K562 (cell line): ENCODE measurements around the gene BMP6. TPM values are rescaled to one million over a fixed set of nuclear protein-coding genes. Genes with fewer than 3 reads are reported as not detected.

Experiments used
- ATAC-seq: fragments of 200-7000 bp; cut with Tn5 transposase; 3 replicates; pipeline ENCODE4 v1.9.1; 2020; ENCODE audit warnings: moderate library complexity
- BruUV-seq: library from RNA; stranded (reverse); fragments of 400-500 nt; replicated peaks from 2 replicates; lab custom pipeline; 2021; lab: Mats Ljungman, UMichigan
- CTCF ChIA-PET: fragments of 300-600 bp; formaldehyde crosslinking; extraction: SDS; loops from one replicate; lab custom pipeline; 2021; ENCODE audit warnings: low intra/inter-chr PET ratio; lab: Yijun Ruan, JAX
- POLR2A ChIA-PET: fragments of 300-600, 350-650 bp; sonication (Branson Sonifier 250); formaldehyde crosslinking; extraction: SDS; loops from one replicate; lab custom pipeline; 2021; ENCODE audit warnings: antibody characterized with exemption, inconsistent platforms; lab: Yijun Ruan, JAX
- DNase-seq, 4 experiments: peaks; one replicate each; pipeline versions ENCODE4 v3.0.0 to v3.0.0-alpha.2; 2011 to 2018; ENCODE audit warnings: low spot score in 3 of 4, mixed read lengths in 3 of 4; ENCODE audit errors: extremely low read depth in 1 of 4
- FAIRE-seq: peaks from 2 replicates; lab custom pipeline; 2011; peaks lifted over from hg19 to GRCh38; lab: Jason Lieb, UNC
- H2AFZ ChIP-seq: 2 replicates; pipeline ENCODE4 v1.6.0; 2011; ENCODE audit warnings: low read depth, low read length, control low read depth, inconsistent platforms
- H3K27ac ChIP-seq: fragments of 200-600 bp; 3 replicates; pipeline ENCODE4 v1.8.0; 2011; ENCODE audit warnings: low read depth, mild to moderate bottlenecking, control low read depth, inconsistent platforms, low read length, moderate library complexity, mixed read lengths; ENCODE audit errors: extremely low read depth
- H3K27me3 ChIP-seq, 2 experiments: fragments of 300-600 bp in 1 of 2; 2 replicates in 1 of 2; 3 replicates in 1 of 2; pipeline versions ENCODE4 v1.6.0 to v1.8.0; 2011; ENCODE audit warnings: inconsistent platforms in 2 of 2, low read length in 2 of 2, mild to moderate bottlenecking in 1 of 2, mixed read lengths in 1 of 2, moderate library complexity in 1 of 2; ENCODE audit not compliant: control insufficient read depth in 2 of 2, insufficient read depth in 2 of 2
- H3K36me3 ChIP-seq: fragments of 300-600 bp; 3 replicates; pipeline ENCODE4 v1.8.0; 2011; ENCODE audit warnings: mild to moderate bottlenecking, low read length, inconsistent platforms; ENCODE audit not compliant: control insufficient read depth, insufficient read depth
- H3K4me1 ChIP-seq, 2 experiments: fragments of 200-600 bp in 1 of 2; replicated peaks in 1 of 2; 2 replicates in 1 of 2; 3 replicates in 1 of 2; pipeline versions ENCODE4 v1.5.1 to v1.8.0; 2011; ENCODE audit warnings: inconsistent platforms in 2 of 2, low read length in 2 of 2, mild to moderate bottlenecking in 1 of 2, mixed read lengths in 1 of 2, moderate library complexity in 1 of 2; ENCODE audit not compliant: control insufficient read depth in 2 of 2, insufficient read depth in 2 of 2
- H3K4me2 ChIP-seq: 2 replicates; pipeline ENCODE4 v1.6.1; 2011; ENCODE audit warnings: low read length, control low read depth, inconsistent platforms, mixed read lengths; ENCODE audit not compliant: insufficient read depth
- H3K4me3 ChIP-seq: fragments of 200-600 bp; sonication (generic), shearing (Covaris generic); 2 replicates; pipeline ENCODE4 v1.5.1; 2016; ENCODE audit warnings: control low read depth, inconsistent platforms
- H3K79me2 ChIP-seq: fragments of 200-600 bp; 3 replicates; pipeline ENCODE4 v1.8.0; 2011; ENCODE audit warnings: low read length, inconsistent platforms; ENCODE audit not compliant: control insufficient read depth, insufficient read depth
- H3K9ac ChIP-seq, 2 experiments: 2 replicates each; pipeline versions ENCODE4 v1.6.0 to v1.6.1; 2011; ENCODE audit warnings: low read depth in 2 of 2, low read length in 2 of 2, control low read depth in 1 of 2, inconsistent platforms in 1 of 2, mild to moderate bottlenecking in 1 of 2, mixed read lengths in 1 of 2; ENCODE audit not compliant: insufficient read depth in 1 of 2
- H3K9me1 ChIP-seq: one replicate; pipeline ENCODE4 v1.6.0; 2011; ENCODE audit warnings: inconsistent platforms, mild to moderate bottlenecking, low read length, moderate library complexity; ENCODE audit not compliant: control insufficient read depth, insufficient read depth
- H3K9me3 ChIP-seq: replicated peaks from 2 replicates; pipeline ENCODE4 v1.5.1; 2011; ENCODE audit warnings: low read depth, low read length, inconsistent platforms; ENCODE audit not compliant: control insufficient read depth, insufficient read depth
- H4K20me1 ChIP-seq: replicated peaks from 2 replicates; pipeline ENCODE4 v1.6.1; 2011; ENCODE audit warnings: low read length, inconsistent platforms, mixed read lengths; ENCODE audit not compliant: control insufficient read depth, insufficient read depth
- ERF ChIP-seq: fragments of 450-650 bp; formaldehyde crosslinking; IDR thresholded peaks from 2 replicates; pipeline ENCODE4 v1.4.0; 2020; ENCODE audit warnings: mild to moderate bottlenecking, mixed read lengths
- FOXO4 ChIP-seq: fragments of 450-650 bp; formaldehyde crosslinking; IDR thresholded peaks from 2 replicates; pipeline ENCODE4 v1.4.0; 2020; ENCODE audit warnings: mild to moderate bottlenecking, moderate library complexity
- PRMT5 ChIP-seq: sonication (generic); formaldehyde crosslinking; IDR thresholded peaks from 2 replicates; pipeline ENCODE4 v1.5.0; 2020; ENCODE audit warnings: missing genetic modification reagents
- RBM25 ChIP-seq: fragments of 200-400 bp; formaldehyde crosslinking; IDR thresholded peaks from 2 replicates; pipeline ENCODE4 v1.6.1; 2018; ENCODE audit warnings: low read length, low read depth, moderate library complexity; ENCODE audit not compliant: severe bottlenecking
- SIX5 ChIP-seq, 2 experiments: IDR thresholded peaks; 2 replicates each; pipeline ENCODE4 v1.6.1; 2011; ENCODE audit warnings: low read length in 2 of 2, borderline replicate concordance in 1 of 2, low read depth in 1 of 2, mild to moderate bottlenecking in 1 of 2, moderate library complexity in 1 of 2; ENCODE audit not compliant: insufficient read depth in 1 of 2
- SRSF1 ChIP-seq: fragments of 200-400 bp; formaldehyde crosslinking; IDR thresholded peaks from 2 replicates; pipeline ENCODE4 v1.6.1; 2017; ENCODE audit warnings: mild to moderate bottlenecking, low read depth, low read length, moderate library complexity
- TSHZ1 ChIP-seq: fragments of 250-450 bp; sonication (Bioruptor Pico); IDR thresholded peaks from 2 replicates; pipeline ENCODE4 v1.4.0; 2020; ENCODE audit warnings: mild to moderate bottlenecking, moderate library complexity
- U2AF1 ChIP-seq: fragments of 200-400 bp; formaldehyde crosslinking; optimal IDR thresholded peaks from 2 replicates; pipeline ENCODE3; 2017; ENCODE audit warnings: mild to moderate bottlenecking, low read depth, low read length, moderate library complexity
- ZNF175 ChIP-seq: fragments of 200-800 bp; sonication (Bioruptor generic); IDR thresholded peaks from 2 replicates; pipeline ENCODE4 v1.6.1; 2016; ENCODE audit warnings: low read depth, mild to moderate bottlenecking, missing genetic modification characterization, missing compliant biosample characterization
- WGBS: fragments of 100-300 bp; shearing (Covaris generic); methylation state at CpG from one replicate; pipeline ENCODE4 v1.1.6; 2016; ENCODE audit warnings: low coverage, mixed read lengths; ENCODE audit not compliant: insufficient coverage; ENCODE audit errors: missing lambda C conversion rate; 5-methylcytosine and 5-hydroxymethylcytosine counted together
- in situ Hi-C: fragments of 300-500 bp; cut with MboI; formaldehyde crosslinking; loops from 4 replicates; pipeline ENCODE4 v1.15.0; 2018; ENCODE audit warnings: inconsistent platforms, mixed read lengths
- intact Hi-C: fragments of 100-400 bp; cut with micrococcal nuclease; formaldehyde crosslinking; loops from 2 replicates; pipeline ENCODE4 v1.14.2; 2022
- polyA plus RNA-seq, 8 experiments: library from polyadenylated mRNA; depleted of rRNA in 4 of 8; stranded (reverse) in 5 of 8; unstranded in 3 of 8; fragments of >200 nt; fragmentation: Nextera tagmentation in 2 of 8; fragmentation: Illumina TruSeq in 1 of 8; extraction: Ambion mirVana in 2 of 8; extraction: Trizol in 1 of 8; gene quantifications; 2 replicates each; pipeline versions ENCODE4 v1.2.1 to v1.2.3, GENCODE V29; 2011 to 2014; ENCODE audit warnings: inconsistent platforms in 1 of 8, missing spikeins in 1 of 8
- total RNA-seq, 7 experiments: library from RNA; depleted of rRNA in 6 of 7; stranded (reverse); fragments of >200 nt in 6 of 7; fragmentation: Illumina TruSeq in 2 of 7; extraction: Trizol in 2 of 7; gene quantifications; 2 replicates each; pipeline versions ENCODE4 v1.2.1 to v1.2.3, GENCODE V29; 2011 to 2021; ENCODE audit warnings: low replicate concordance in 1 of 7

BMP6 gene
- total and polyA plus RNA-seq, 9 of the 15 experiments (the other 6 are each of a cell fraction or from before 2014, with no cell fraction given): 0.01 to 0.13 (median 0.06) TPM; not detected in 3

GRCh38 chr6:7902867-7903266 is 177.0 kb downstream of the BMP6 start:
- in situ Hi-C loops: no loop called here

More at GRCh38 chr6:7902867-7903266, 177.0 kb downstream of the BMP6 start:
- ATAC-seq (no peak), FAIRE-seq (no peak), DNase-seq (no peak)
- Histone ChIP-seq H4K20me1 (peaks cover 87% of the 10 kb centered on the region), H3K79me2 (peaks cover 38% of the 10 kb centered on the region), H3K4me1 (peaks cover 14 to 41% of the 10 kb centered on the region in 2 experiments), H3K27me3 (no peaks in the 10 kb centered on the region), H3K36me3 (peaks cover 89% of the 10 kb centered on the region), H3K4me3 (no peak overlapping the region), H3K9ac (no peak overlapping the region), H3K9me3 (no peaks in the 10 kb centered on the region), H3K9me1 (peaks cover 19% of the 10 kb centered on the region), H3K4me2 (no peak overlapping the region), H3K27ac (no peak overlapping the region), H2AFZ (no peak overlapping the region)
- no TSS peak for BruUV-seq
- intact Hi-C loops: no loop called here
- CTCF ChIA-PET: interaction anchor here (0.6 kb wide), 1 partner anchor 231 kb away, joined by 4 read pairs; no protein-coding TSS in a partner anchor
- 100% methylated on average over 1 of the region's 1 CpG for WGBS
- POLR2A ChIA-PET: interaction anchor here (0.9 to 1.9 kb wide), 5 partner anchors 8 to 197 kb away, joined by 3 to 7 read pairs (median 3); no protein-coding TSS in a partner anchor
- TF ChIP-seq SRSF1 (no peak), ERF (CRISPR knock-in tag) (no peak), RBM25 (no peak), SIX5 (IDR thresholded peaks at IDR 0.05; ENCODE audit: borderline replicate concordance in 1 of 2, insufficient read depth in 1 of 2, low read depth in 1 of 2, low read length in 2 of 2) (no peak), FOXO4 (no peak), ZNF175 (no peak), TSHZ1 (no peak), U2AF1 (no peak), PRMT5 (CRISPR knock-in tag) (no peak)
- TF ChIP-seq, all 486 proteins: peak for 0
